ENCODE measurements around the gene NR2E1. TPM values are rescaled to one million over a fixed set of nuclear protein-coding genes. Genes with fewer than 3 reads are reported as not detected.

Gene NR2E1
- total and polyA plus RNA-seq, 2 of the 13 experiments (the other 11 are each of a cell fraction or from before 2014, with no cell fraction given): not detected

GRCh38 chr6:108127826-108128225, 38.0 kb upstream of the NR2E1 start (continued):
- TF ChIP-seq, protein P1, sequence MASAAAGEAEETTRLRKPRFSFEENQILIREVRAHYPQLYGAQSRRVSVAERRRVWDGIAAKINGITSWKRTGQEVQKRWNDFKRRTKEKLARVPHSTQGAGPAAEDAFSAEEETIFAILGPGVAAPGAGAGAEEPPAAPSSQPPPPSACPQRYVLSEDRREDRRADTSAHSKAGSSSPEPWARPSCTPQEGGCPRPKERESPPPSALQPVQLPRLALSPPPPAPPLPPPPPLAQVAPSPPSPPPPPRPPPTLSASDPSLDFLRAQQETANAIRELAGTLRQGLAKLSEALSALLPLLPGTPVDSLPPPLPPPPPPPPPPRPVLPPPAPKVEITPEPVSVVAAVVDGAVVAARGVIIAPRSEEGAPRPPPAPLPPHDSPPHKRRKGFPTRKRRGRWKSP (CRISPR knock-in tag; IDR thresholded peaks at IDR 0.05): no peak
- TF ChIP-seq BCL6 (CRISPR knock-in tag; IDR thresholded peaks at IDR 0.05): peak; percentile 62
- TF ChIP-seq ZNF598 (CRISPR knock-in tag; IDR thresholded peaks at IDR 0.05; ENCODE audit: borderline replicate concordance): no peak
- no peak for TF ChIP-seq FOXC1 (CRISPR knock-in tag; IDR thresholded peaks at IDR 0.05; ENCODE audit: borderline replicate concordance)
- TF ChIP-seq ZNF652 (CRISPR knock-in tag; IDR thresholded peaks at IDR 0.05; ENCODE audit: borderline replicate concordance, low read depth): no peak; the same call in 1 of the 2 replicates
- no peak for TF ChIP-seq ZNF563 (CRISPR knock-in tag; IDR thresholded peaks at IDR 0.05)
- TF ChIP-seq ELF3 (CRISPR knock-in tag; IDR thresholded peaks at IDR 0.05): peak; percentile 37
- TF ChIP-seq ATM (IDR thresholded peaks at IDR 0.05; ENCODE audit: borderline replicate concordance): no peak
- peak; percentile 39; the same call in 1 of the 2 replicates for TF ChIP-seq MIER3 (CRISPR knock-in tag; IDR thresholded peaks at IDR 0.05; ENCODE audit: borderline replicate concordance)
- TF ChIP-seq, protein P2, sequence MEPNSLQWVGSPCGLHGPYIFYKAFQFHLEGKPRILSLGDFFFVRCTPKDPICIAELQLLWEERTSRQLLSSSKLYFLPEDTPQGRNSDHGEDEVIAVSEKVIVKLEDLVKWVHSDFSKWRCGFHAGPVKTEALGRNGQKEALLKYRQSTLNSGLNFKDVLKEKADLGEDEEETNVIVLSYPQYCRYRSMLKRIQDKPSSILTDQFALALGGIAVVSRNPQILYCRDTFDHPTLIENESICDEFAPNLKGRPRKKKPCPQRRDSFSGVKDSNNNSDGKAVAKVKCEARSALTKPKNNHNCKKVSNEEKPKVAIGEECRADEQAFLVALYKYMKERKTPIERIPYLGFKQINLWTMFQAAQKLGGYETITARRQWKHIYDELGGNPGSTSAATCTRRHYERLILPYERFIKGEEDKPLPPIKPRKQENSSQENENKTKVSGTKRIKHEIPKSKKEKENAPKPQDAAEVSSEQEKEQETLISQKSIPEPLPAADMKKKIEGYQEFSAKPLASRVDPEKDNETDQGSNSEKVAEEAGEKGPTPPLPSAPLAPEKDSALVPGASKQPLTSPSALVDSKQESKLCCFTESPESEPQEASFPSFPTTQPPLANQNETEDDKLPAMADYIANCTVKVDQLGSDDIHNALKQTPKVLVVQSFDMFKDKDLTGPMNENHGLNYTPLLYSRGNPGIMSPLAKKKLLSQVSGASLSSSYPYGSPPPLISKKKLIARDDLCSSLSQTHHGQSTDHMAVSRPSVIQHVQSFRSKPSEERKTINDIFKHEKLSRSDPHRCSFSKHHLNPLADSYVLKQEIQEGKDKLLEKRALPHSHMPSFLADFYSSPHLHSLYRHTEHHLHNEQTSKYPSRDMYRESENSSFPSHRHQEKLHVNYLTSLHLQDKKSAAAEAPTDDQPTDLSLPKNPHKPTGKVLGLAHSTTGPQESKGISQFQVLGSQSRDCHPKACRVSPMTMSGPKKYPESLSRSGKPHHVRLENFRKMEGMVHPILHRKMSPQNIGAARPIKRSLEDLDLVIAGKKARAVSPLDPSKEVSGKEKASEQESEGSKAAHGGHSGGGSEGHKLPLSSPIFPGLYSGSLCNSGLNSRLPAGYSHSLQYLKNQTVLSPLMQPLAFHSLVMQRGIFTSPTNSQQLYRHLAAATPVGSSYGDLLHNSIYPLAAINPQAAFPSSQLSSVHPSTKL (CRISPR knock-in tag; IDR thresholded peaks at IDR 0.05): peak; percentile 92
- TF ChIP-seq, protein P3, sequence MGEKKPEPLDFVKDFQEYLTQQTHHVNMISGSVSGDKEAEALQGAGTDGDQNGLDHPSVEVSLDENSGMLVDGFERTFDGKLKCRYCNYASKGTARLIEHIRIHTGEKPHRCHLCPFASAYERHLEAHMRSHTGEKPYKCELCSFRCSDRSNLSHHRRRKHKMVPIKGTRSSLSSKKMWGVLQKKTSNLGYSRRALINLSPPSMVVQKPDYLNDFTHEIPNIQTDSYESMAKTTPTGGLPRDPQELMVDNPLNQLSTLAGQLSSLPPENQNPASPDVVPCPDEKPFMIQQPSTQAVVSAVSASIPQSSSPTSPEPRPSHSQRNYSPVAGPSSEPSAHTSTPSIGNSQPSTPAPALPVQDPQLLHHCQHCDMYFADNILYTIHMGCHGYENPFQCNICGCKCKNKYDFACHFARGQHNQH (CRISPR knock-in tag; IDR thresholded peaks at IDR 0.05): peak; percentile 51; the same call in 1 of the 2 replicates
- TF ChIP-seq RXRB (CRISPR knock-in tag; IDR thresholded peaks at IDR 0.05; ENCODE audit: borderline replicate concordance): peak; percentile 75; the same call in 1 of the 2 replicates
- no peak for TF ChIP-seq SOX13 (IDR thresholded peaks at IDR 0.05)
- TF ChIP-seq SOX13 (CRISPR knock-in tag; conservative IDR thresholded peaks at IDR 0.05 in 1 of 2, IDR thresholded peaks at IDR 0.05 in 1 of 2): peak in 1 of 2 experiments; percentile 70; a peak in 1 of 4 replicates
- TF ChIP-seq GABPB1 (CRISPR knock-in tag; IDR thresholded peaks at IDR 0.05): no peak
- TF ChIP-seq ATF1 (CRISPR knock-in tag; IDR thresholded peaks at IDR 0.05): no peak; the same call in 1 of the 2 replicates
- peak; percentile 49; the same call in 1 of the 2 replicates for TF ChIP-seq CREM (IDR thresholded peaks at IDR 0.05)
- TF ChIP-seq CREM (CRISPR knock-in tag; IDR thresholded peaks at IDR 0.05): no peak
- peak; percentile 60; the same call in 1 of the 2 replicates for TF ChIP-seq TFE3 (CRISPR knock-in tag; IDR thresholded peaks at IDR 0.05)
- no peak for TF ChIP-seq KLF11 (CRISPR knock-in tag; IDR thresholded peaks at IDR 0.05)
- TF ChIP-seq TBX2 (CRISPR knock-in tag; IDR thresholded peaks at IDR 0.05; ENCODE audit: borderline replicate concordance): peak; percentile 24; the same call in 1 of the 2 replicates
- TF ChIP-seq HNRNPL (IDR thresholded peaks at IDR 0.05; ENCODE audit: low read depth, low read length): no peak
- TF ChIP-seq ZNF326 (CRISPR knock-in tag; IDR thresholded peaks at IDR 0.05; ENCODE audit: borderline replicate concordance): no peak
- TF ChIP-seq SALL1 (CRISPR knock-in tag; IDR thresholded peaks at IDR 0.05): peak; percentile 55
- TF ChIP-seq ZNF570 (CRISPR knock-in tag; IDR thresholded peaks at IDR 0.05; ENCODE audit: borderline replicate concordance): no peak
- peak; percentile 97 for TF ChIP-seq FOSL2 (CRISPR knock-in tag; IDR thresholded peaks at IDR 0.05)
